Spleen (tissue), 7 donors: ENCODE results near the gene RBM20.

Experiments
- POLR2A ChIP-seq, 3 donors: fragments of 450-650 bp; IDR thresholded peaks; one replicate each; pipeline ENCODE4 v1.5.1; 2017; ENCODE audit warnings: antibody characterized with exemption in 3 of 3, mild to moderate bottlenecking in 1 of 3
- TF ChIP-seq, protein P1 (sequence below), 11 experiments: fragments of 200-600 bp in 7 of 11; fragments of 450-650 bp in 4 of 11; sonication (generic) in 4 of 11; IDR thresholded peaks in 8 of 11; conservative IDR thresholded peaks in 3 of 11; 1 replicate in 7 of 11; 2 replicates in 4 of 11; pipeline versions ENCODE4 v1.4.0 to v1.8.0; 2016 to 2021; ENCODE audit warnings: antibody characterized with exemption in 11 of 11, inconsistent platforms in 4 of 11, mild to moderate bottlenecking in 1 of 11
- donor health status: DM: no; HTN: no; CAD: no; lungs with moderate emphysema.
- donor health status: DM: no; HTN: no; CAD: no.
- donor health status: DM: no; HTN: no; CAD: no.

DNA sequence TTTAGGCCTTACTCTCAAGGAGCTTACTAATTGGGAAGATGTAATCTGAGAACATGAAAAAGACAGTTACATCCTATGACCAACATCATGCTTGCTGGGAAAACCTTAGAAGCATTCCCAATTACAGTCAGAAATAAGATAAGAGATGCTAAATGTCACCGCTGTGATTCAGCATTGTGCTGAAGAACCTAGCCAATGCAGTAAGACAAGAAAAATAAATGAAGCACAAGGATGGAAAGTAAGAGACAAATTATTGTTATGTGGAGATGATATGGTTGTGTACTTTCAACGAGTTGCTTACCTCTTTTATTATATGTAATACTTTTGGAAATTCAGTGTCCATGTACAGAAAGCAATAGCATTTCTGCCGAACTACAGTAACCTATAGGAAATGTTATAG, 104.8 kb downstream of the RBM20 start:
- TF ChIP-seq, protein P1, sequence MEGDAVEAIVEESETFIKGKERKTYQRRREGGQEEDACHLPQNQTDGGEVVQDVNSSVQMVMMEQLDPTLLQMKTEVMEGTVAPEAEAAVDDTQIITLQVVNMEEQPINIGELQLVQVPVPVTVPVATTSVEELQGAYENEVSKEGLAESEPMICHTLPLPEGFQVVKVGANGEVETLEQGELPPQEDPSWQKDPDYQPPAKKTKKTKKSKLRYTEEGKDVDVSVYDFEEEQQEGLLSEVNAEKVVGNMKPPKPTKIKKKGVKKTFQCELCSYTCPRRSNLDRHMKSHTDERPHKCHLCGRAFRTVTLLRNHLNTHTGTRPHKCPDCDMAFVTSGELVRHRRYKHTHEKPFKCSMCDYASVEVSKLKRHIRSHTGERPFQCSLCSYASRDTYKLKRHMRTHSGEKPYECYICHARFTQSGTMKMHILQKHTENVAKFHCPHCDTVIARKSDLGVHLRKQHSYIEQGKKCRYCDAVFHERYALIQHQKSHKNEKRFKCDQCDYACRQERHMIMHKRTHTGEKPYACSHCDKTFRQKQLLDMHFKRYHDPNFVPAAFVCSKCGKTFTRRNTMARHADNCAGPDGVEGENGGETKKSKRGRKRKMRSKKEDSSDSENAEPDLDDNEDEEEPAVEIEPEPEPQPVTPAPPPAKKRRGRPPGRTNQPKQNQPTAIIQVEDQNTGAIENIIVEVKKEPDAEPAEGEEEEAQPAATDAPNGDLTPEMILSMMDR (IDR thresholded peaks at IDR 0.05 in 8 of 11, conservative IDR thresholded peaks at IDR 0.05 in 3 of 11) = no peak
- TF ChIP-seq POLR2A (IDR thresholded peaks at IDR 0.05) = no peak
